SIG-M5 treated with dmso at 0.1 percent for 504 hours (cell line): ENCODE measurements around the gene RAD51B.

Experiments
- DNase-seq: peaks from one replicate; lab custom pipeline; 2025; ENCODE audit not compliant: unreplicated experiment; lab: John Stamatoyannopoulos, UW

RAD51B gene

DNA sequence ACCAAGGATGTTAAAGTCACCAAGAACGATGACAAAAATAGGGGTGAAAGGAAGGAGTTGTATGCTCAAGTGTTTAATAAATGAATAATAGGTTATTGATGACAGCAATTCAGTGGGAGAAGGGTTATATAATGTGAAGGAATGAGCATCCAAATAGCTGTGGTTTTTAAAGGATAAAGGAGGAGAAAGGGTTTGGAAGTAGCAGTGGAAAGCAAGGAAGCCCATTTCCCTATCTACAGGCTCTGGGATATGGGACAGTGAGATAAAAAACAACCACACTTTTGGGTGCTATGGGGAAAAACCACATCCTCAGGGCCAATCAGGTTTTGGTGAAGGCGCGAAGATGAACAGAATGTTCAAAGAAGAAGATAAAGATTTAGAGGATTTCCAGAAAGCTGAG lies 714.7 kb downstream of the RAD51B start:
- DNase-seq, result no peak

DNA sequence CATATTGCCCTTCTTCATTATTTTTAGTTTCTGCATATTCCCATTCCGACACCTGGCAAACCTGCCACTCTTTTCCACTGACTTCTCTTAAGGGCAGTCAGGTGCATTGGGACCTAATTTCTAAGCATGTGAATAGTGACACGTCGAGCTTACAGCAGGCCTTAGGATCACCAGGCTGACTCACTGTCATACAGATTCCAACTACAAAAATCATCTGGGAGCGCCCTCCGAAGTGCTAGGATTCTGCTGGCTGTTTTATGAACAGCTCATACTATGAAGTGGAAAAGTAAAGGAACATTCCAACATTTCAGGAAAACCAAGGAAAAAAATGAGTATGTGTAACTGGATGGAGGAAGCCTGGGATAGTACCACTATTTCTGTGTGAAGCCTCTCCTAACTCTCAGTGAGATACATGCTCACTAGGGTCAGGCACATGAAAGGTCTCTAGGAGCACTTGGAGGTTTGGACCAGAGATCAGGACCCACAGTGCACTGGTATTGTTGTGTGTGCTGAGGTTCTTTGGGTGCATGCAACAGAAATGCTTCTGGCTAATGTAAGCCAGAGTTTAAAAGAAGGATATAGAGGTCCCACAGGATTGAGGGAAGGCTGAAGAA lies 715.9 kb downstream of the RAD51B start:
- DNase-seq, result no peak

DNA sequence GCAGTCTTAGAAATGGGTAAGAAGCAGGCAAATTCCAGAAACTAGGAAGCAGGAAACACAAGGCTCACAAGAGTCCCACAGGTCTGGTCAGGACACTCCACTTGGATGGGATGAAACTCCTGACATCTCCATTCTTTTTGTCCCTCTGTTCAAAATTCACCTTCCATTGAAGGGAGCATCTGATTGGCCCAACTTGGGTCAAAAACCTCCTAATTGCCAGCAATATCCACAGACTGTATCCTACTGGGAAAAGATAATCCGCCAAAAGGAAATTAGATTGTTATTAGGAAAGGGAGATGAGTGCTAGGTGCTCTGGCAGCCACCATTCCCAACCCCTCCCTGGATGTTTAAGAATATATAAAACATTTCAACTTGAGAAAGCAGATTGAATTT lies 716.4 kb downstream of the RAD51B start:
- no peak for DNase-seq

DNA sequence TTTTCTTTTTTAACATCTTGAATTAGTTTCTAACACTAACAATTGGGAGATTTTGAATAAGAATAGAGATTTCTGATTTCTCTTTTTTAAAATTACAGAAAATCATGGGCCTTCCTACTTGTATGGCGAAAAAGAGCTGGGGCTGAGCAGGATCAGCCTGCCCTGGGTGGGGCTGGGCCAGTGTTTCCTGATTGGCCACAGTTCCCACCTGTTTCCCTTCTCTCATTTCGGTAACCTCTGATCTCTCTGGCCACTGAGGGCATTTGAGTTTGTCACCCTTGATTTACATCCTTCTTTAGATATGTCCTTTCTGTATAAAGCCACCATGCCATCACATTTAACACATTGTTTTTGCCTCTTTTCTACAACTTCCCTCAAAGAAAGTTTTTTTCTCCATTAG lies 719.1 kb downstream of the RAD51B start:
- no peak for DNase-seq

DNA sequence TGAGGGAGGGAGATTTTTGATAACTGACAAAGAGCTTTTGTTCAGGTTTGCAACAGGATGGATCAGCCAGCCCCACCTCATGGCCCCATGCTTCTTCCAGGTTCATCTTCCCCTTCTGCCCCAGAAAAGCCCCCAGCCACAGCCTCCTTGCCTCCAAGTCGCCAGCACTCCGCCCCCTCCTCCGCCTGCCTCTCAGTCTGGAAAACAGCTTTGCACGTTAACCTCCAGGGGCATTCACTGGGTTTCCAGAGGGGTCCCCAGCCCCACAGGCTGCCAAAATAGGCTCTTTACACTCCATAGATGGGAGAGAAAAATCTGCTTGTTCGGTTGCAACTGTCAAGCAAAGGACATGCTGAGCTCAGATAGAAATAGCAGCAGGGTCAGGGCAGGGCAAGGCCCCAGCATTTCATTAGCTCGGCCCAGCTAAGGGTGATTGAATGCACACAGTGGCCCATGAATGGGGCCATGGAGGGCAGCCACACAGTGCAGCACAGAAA lies 719.7 kb downstream of the RAD51B start:
- DNase-seq, result no peak

DNA sequence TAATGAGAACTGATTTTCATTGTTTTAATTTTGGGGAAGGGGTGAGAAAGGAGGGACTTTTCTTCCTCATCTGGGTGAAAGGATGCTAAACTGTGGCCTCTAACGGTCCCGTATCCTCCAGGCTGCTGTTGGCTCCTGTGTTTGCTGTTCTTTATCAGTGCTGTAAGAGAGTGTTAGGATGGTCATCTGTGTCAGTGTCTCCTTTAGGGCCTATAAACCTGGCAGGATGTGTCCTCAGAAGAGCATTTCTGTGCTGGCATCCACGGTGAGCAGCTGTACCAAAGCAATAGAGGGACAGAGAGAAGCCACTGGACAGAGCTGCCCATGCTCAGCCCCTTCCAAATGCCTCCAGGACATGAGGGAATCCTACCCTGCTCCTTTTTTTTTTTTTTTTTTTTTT lies 720.2 kb downstream of the RAD51B start:
- no peak for DNase-seq

DNA sequence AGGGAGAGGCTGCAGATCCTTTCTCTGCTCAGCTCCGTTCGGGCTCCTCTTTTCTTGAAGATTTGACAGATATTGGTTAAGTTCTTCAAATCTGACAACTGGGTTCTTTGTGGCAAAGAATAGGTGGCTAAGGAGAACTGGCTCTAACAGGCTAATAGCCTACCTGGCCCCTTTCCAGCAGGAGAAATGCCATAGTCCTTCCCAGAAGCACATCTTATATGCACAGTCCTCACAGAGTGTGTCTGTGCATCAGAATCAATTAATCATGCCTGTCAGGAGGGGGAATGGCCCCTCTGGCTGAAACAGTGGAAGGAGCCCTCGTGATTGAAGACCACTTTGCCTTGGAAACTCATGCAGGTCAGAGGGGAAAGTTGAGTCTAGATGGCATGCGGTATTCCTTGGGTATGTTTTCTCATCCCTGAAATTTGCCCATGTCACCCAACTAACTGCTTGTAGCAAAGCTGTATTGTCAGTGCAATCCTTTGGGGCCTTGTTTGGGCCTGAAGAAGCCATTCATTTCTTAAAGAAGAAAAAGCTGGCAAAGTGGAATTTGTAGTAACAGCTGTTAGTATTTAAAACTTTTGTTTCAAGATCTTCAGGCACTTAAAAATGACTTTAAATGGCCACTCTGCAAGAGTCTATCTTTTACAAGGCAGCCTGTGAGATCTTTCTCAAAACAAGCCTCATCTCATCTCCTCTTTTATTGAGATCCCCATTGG lies 721.8 kb downstream of the RAD51B start:
- DNase-seq, result no peak

DNA sequence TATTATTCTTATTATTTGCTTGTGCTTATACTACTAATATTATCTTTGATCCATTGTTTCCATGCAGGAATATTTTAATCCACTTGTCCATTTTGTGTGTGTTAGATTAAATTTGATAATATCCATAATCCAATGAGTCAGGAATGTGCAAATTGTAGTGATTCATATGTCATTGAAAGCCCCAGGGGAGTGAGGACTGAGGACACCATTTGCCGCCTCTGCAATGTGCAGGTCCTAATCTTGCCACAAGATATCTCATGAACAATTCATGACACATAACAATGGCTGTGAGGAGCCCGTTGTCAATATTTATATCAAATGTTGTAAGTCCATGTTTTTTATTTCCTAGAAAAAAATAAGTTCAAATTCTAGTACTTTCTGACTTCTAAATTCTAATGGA lies 722.8 kb downstream of the RAD51B start:
- no peak for DNase-seq

DNA sequence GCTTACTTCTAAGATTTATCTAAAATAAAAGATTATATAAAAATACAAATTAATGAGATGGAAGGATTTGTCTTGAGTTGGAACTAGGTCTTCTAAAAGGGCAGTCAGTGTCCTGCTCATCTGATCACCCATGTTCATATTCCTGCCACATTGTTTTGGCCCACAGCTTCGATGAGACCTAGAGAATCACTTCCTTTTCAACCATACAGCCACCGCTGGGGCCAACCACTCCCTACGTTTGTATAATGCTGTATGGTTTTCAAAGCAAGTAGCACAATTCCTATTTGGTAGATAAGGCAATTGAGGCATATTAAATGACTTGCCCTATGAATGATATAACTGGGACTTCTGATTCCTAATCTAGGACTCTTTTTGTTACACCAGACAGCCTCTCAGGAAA lies 723.9 kb downstream of the RAD51B start:
- DNase-seq, result no peak

DNA sequence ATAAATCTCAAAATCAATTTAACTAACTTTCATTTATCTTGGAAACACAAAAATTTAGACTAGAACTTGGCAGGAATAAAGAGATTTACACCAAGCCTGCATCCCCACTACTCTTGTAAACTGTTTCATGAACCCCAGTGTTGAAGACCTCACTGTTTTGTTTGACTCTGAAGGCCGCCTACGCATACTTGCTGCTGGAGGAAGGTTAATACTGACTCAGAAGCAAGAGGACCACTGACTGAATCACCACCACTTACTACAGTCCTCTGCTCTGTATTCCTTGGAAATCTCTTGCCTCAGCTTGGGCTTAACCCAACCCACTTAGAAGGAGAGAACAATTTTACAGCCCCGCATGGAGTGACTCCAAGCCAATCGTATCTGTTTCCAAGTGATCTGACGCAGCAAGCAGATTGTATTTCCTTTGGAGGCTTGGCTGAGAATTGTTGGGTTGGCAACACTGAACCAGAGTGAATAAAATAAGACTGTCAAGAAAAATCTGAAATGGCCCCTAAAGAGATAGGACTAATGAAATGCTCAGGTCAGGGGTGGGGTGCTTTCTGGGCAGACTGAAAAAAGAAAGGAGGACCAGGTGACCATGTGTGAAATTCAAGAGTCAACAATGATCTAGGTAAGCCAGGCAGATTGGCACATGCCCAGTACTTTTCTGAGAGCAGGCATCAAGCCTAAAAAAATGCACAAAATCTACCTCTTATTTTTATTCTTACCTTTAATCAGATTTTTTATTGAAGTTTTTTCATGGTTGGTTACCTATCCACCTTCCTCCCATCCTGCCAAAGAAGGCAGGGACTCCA lies 724.7 kb downstream of the RAD51B start:
- DNase-seq, result no peak

DNA sequence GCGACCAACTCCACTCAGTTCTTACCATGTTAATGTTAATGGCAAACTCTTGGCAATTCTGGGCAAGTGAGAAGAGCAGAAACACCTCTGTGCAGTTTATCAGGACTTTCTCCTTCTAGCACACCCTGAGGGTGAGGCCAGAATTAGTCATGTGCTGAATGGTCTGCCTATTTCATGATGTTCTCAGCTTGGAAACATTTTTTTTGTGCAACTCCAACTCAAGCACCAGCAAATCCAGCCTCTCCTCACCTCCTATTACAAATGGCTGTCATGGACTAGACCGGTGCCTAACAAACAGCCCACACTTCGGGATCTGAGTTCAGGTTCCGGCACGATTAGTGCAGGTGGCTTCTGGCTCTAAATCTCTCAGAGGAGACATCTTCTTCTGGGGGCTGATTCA lies 727.3 kb downstream of the RAD51B start:
- DNase-seq, result no peak

DNA sequence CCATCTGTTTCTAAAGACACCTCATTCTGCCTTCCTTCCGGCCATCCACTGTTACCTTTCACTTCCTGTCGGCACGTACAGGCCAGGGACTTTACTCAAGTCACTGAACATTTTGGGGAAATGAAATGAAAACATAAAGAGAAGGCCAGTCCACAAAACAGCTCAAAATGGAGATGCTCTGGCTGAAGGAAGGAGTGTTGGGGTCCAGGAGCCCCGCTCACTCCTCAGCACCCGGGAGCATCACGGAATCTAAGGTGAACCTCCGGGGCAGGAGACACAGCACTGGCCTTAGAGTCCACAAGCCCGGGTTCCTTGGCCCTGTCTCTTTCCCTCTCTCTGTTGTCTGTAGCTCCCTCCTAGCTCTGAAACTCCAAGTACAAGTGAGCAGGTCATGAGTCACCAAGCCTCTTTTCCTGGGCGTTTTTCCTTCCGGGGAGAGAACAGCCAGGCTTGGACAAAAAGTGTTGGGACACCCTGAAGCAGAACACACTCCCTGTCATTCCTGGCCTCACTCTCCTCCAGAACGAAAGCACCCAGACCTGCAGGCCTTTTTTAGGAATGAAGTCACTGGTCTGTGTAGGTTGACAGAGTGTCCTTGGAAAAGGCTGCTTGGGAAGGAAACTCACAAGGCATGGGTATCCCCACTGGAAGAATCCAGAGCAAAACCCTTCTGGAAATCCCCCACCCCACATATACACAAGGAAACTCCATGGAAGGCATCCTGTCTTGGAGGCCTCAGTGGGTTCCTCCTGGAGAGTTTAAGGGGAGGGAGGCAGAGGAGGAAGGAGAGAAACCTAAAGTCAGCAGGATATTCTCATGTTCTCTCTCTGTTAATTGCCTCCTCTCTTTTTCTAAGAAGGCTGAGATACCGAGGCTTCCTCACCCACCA lies 728.0 kb downstream of the RAD51B start:
- no peak for DNase-seq

DNA sequence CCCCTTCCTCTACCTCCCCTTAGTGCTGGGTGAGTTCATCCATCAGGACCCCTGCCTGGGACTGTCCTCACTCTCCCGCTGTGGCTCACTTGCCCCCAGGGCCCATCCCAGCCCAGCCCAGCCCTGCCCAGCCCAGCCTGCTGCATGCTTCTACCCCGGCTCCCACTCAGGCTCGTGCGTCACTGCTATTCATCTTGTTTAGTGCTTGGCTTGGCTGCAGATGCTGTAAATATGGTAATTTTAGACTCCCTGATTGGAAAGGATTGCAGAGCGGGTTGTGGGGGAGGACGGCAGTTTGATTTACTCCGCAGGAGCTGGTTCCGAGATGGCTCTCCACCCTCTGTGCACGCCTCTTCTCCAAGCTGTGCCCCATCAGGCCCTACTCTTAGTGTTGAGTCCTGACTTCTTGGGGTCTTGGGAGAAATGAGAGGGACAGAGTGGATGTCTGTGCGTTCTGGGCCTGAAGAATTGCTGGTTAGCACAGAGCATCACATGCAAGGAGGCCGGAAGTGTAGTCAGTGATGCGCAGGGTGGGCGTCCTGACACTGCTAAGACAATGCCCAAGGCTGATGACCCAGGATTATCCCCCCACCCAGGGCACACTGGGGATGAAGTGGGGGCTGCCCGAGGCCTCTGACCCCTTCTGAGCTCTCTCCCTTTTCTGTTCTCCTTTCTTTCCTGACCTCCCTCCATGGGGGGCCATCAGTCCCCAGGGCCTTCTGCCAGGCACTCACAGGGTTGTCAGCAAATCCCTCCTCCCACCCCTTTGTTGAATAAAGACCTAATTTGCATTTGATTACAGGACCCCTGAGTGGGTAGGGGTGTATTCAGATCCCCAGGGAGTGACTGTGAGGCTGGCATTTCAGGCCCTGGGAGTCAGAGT lies 728.9 kb downstream of the RAD51B start:
- DNase-seq, result no peak

DNA sequence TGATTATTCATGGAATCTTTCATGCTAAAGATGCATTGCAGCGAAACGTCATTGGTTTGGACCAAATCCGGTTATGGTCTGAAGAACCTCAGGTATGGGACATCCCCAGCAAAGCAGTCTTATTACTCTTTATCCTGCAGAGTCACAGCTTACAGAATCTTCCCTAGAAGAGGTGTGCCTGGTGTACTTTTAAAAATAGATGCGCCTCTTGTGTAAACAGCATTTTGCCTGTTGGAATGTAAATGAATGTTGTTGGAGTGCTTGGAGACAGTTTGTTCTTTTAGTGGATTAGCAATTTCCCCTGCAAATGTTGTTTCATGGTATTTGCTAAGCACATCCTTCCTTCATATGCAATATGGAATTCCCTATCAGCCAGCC lies 730.7 kb downstream of the RAD51B start:
- DNase-seq, result no peak

DNA sequence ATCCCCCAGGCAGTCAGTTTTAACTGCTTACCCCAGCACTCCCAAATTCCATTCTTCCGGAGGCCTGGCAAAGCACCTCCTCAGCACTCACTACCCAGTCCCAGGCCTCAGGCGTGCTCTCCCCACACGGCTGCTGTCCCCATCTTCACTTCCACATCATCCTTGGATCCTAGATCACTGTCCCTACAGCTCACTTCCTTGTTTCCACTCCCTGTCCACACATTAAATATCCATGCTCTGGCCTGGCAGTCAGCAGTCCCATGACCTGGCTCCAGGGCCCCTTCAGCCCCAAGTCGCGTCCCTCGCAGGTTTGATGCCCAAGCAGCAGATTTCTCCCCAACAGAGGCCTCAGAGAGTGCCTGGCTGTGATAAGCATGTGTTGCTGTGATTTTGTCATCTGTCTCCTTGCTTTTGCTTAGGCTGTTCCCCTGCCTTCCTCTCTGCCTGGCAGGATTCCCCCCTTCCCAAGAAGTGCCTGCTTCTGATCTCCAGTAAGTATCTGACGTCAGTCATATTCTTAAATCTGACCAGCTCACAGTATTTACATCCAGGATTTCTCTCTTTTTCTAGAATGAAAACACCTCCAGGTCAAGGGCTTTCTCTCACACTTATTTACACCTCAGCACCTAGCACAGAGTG lies 731.6 kb downstream of the RAD51B start:
- no peak for DNase-seq

DNA sequence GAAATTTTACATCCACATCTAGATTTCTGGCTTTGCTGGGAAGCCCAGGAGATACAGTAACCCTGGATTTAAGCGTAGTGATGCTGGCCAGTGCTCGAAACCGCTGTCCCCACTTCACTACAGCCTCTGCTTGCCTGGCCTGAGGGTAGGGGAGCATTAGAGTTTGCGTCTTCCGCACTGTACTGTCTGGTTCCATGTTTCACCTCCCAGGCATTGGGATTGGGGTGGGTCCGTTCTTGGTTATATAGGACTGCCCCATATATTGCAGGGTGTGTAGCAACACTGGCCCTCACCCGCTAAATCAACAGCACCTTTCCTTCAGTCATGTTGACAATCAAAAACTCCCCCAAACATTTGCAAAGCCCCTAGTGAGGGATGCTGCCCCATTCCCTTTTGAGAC lies 732.5 kb downstream of the RAD51B start:
- DNase-seq, result no peak

DNA sequence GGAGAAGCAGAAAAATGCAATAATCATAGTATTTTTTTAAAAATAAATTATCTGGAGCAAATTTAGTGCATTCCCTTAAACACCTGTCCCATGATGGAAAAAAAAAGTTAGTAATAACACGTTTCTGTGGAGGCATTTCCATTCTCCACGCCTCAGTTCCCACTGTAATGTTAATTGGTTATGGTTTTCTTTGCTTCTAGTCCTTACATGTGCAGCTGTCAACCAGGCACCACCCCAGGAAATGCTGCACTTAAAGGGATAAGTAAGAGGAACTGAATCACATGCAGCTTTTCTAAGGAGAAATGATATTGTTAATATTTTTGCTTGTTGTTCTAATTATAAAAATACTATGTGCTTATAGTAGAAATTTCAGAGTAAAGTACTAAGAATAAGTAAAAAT lies 733.0 kb downstream of the RAD51B start:
- DNase-seq, result no peak

DNA sequence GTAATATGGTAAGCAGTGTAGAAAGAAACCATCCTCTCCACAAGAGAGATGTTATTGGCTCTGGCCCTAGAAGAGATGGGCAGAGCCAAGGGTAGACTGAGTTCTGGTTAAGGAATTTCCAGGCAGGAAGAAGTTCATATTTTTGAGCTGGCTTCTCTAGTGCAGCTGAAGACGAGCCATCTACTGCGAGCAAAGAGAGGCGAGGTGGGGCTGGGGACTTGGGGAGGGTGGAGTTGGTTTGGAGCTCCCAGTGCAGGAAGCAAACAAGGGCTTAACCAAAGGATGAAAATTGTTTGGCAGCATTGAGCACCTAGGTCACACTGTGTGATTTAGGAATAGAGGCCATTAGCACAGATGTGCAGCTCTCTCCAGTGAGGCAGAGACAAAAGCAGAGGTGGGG lies 733.7 kb downstream of the RAD51B start:
- DNase-seq, result no peak

DNA sequence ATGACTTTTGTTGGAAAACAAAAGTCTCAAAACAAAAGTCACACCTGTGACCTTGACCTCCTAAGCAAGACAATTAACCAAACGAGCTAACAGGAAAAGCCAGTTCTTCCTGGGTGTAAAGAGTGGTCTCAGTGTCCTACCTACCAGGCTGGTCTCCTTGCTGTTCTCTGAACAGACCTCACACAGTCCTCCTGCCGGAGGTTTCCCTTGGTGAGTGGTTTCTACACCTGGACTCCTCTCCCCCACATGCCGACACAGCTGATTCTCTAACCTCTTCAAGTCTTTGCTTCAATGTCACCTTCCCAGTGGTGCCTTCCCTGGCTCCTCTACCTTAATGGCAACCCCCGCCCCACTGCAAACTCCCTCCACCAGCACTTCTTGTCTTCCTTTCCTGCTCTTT lies 734.7 kb downstream of the RAD51B start:
- no peak for DNase-seq

DNA sequence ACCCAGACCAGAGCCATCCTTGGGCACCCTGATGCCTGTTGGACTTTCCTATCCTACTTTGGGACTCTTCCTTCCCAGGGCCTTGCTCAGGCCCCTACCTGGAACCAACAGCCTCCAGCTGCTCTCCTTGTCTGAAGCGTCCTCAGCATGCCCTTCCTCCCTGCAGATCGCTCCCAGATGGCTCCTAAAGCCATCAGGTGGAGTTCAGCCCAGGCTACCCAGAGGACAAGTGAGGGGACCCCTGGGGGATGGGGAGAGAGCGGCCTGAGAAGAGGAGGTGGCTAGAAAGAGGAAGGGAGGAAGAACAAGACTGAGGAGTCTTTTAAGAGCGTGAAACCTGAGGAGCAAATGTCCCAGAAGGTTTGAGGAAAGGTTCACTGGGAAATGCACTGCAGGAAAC lies 736.7 kb downstream of the RAD51B start:
- no peak for DNase-seq
